Stimulated activated CD4-positive, alpha-beta T cell treated with anti-CD3 and anti-CD28 coated beads, TNF-alpha, amount 100 ng/mL, for 48 hours (primary cell): ENCODE measurements around the gene ISG15.

Experiments
- DNase-seq, 3 donors: peaks; one replicate each; pipeline ENCODE4 v3.0.0-alpha.2; 2020; ENCODE audit warnings: low read depth in 3 of 3

ISG15 gene

DNA sequence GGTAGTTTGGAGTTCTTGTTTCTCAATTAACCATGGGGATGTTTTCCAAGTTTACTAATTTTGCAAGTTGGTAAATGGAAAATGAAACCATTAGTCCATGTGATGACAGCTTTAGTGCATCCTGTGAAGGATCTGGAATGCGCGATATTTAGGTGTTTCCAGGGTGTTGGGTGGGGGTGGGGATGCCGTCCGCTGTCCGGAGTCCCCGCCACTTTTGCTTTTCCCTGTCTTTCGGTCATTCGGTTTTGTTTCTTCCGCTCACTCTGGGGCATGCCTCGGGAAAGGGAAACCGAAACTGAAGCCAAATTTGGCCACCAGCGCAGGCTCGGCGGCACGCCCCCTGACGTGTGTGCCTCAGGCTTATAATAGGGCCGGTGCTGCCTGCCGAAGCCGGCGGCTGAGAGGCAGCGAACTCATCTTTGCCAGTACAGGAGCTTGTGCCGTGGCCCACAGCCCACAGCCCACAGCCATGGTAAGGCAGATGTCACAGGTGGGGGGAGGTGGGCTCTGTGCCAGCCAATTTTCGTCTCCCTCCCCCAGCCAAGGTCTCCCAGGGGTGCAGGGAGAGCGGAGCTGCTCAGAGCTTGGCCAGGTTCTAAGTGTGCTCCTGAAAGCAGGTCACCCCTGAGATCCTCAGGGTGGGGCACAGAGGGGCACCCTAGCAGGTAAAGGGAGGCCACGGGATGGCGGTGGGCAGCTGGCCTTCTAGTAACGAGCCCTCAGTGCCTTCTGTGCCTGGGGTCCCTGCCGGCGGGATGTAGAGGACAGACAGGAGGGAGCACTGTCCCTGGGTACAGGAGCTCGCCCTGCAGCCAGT, at the start of gene ISG15:
ISG15 (plus strand) TSS at position 393 of the 817 bp plus-strand sequence; CDS start at position 470, 77 bp downstream.
- DNase-seq, result peak; percentile 62 to 80 (median 73)

- no peak for DNase-seq
Observed at GRCh38 chr1:963746-964525, 49.4 kb upstream of the ISG15 start.

- DNase-seq, result no peak
Observed at GRCh38 chr1:964691-965525, 48.4 kb upstream of the ISG15 start.

DNA sequence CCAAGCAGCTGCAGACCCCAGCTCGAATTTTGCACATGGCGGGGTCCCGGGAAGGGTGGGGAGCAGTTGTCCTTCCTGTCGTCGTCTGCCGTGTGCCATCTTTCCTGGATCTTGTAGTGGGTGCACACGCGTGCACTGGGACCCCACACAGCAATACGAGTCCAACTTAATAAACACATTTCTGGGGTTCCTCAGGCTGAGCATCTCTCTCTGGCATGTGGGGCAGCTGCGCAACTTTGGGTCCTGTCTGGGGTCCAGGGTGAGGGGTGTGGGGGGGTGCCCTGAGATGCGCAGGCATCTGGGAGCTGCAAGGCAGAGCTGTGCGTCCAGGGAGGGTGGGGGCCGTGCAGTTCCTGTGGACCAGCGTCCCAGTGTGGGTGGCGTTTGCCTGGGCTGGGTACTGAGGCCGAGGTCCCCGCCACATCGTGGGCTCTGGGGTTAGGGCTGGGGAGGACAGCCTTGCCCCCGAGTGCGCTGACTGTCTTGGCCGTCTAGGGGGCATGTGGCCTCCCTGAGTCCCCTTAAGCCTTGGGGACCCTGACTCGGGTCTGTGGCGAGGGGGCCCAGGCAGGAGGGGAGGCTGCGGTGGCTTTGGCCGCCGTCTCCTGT, 47.7 kb upstream of the ISG15 start:
- DNase-seq, result no peak

- no peak for DNase-seq
Observed at GRCh38 chr1:966135-966703, 47.1 kb upstream of the ISG15 start, which contains the start of gene PLEKHN1. TSS of gene PLEKHN1 (plus strand) at chr1:966482. CDS start at chr1:966532, 50 bp downstream.

- DNase-seq, result peak; percentile 64 to 86 (median 66)
Observed at GRCh38 chr1:966704-967300, 46.5 kb upstream of the ISG15 start.

- no peak for DNase-seq
Observed at GRCh38 chr1:967466-968343, 45.6 kb upstream of the ISG15 start.

- DNase-seq, result no peak
Observed at GRCh38 chr1:969260-969855, 43.9 kb upstream of the ISG15 start.

GRCh38 chr1:970242-970972, 42.9 kb upstream of the ISG15 start:
- no peak for DNase-seq

DNA sequence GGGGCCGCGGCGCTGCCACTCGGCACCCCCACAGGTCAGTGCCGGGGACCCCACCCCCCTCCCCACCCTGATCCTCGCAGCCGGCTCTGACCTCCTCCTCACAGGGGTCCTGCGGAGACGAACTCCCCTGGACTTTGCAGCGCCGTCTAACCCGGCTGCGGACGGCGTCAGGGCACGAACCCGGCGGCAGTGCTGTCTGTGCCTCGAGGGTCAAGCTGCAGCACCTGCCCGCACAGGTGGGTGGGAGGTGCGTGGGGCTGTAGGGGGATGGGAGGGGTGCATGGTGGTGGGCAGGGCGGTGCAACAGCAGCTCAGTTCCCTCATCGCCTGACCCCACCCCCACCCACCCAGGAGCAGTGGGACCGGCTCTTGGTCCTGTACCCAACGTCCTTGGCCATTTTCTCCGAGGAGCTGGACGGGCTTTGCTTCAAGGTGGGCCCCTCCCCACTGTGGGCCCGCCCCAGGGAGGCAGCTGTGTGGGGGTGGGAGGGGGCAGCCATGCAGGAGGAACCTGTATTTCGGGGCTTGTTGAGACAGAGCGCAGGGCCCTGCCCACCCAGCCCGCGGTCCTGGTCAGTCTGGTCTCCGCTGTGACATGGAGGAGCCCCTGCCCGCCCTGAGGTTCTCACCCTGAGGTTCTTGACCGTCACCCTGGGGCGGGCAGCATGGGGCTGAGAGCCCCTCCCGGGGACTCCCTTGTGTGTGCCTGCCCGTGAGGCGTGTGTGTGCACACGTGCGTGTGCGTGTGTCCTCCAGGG, 42.1 kb upstream of the ISG15 start:
- no peak for DNase-seq

DNA sequence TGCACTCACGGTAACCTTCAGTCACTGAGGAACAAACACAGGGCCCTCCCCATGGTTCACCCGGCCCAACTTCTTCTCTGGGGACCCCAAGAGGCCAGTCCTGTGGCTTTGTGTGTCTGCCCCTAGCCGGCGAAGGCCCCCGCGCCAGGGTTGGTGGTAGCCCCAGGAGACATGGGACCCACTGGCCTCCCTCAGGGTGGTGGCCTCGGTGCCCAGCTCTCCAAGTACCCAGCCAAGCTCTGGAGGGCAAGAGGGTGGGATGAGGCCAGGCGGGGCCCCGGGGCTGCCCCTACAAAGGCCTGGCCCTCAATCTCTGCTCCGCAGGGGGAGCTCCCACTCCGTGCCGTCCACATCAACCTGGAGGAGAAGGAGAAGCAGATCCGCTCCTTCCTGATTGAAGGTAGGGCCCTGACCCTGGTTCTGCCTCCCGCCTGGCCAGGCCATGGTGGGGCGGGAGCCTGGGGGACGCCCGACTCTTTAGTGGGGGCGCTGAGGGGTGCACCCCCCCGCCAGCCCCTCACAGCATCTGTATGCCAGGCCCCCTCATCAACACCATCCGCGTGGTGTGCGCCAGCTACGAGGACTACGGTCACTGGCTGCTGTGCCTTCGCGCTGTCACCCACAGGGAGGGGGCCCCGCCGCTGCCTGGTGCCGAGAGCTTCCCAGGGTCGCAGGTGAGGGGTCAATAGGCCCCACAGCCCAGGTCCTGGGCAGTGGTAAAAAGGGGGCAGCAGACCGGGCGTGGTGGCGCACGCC, 41.4 kb upstream of the ISG15 start:
- DNase-seq, result no peak

DNA sequence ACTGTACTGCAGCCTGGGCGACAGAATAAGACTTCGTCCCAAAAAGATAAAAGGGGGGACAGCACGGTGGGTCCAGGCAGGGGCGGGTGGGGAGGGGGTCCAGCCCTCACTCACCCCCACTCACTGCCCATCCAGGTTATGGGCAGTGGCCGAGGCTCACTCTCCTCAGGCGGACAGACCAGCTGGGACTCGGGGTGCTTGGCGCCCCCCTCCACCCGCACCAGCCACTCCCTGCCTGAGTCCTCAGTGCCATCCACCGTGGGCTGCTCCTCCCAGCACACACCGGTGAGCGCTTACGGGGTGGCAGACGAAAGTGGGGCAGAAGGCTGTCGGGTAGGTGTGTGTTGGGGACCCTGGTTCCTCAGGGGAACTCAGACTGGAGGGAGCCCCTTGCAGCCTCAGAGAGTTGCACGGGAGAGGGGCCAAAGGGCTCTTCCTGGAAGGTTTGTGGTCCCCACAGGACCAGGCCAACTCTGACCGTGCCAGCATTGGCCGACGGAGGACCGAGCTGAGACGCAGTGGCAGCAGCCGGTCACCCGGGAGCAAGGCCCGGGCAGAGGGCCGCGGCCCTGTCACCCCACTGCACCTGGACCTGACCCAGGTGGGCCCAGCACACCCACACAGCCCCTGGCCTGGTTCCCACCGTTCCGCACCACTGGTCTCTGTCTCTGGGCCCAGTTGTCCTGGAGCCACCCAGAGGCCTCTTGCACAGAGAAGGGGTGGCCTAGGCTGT, 40.4 kb upstream of the ISG15 start:
- DNase-seq, result no peak

- no peak for DNase-seq
Observed at GRCh38 chr1:973459-974292, 39.6 kb upstream of the ISG15 start.

GRCh38 chr1:974293-974640, 39.0 kb upstream of the ISG15 start:
- no peak for DNase-seq

GRCh38 chr1:974687-975328, 38.5 kb upstream of the ISG15 start:
- no peak for DNase-seq
